Nephron (organoid): ENCODE data around the gene PCGF3.

ENCODE experiments used
- H3K27ac Mint-ChIP-seq, 3 experiments: 2 replicates each; pipeline ENCODE4 v1.8.0; 2020; ENCODE audit warnings: mixed read lengths in 3 of 3, mild to moderate bottlenecking in 2 of 3, moderate library complexity in 1 of 3
- H3K27me3 Mint-ChIP-seq: 2 replicates; pipeline ENCODE4 v1.8.0; 2021; ENCODE audit warnings: low read depth, mild to moderate bottlenecking, moderate library complexity, mixed read lengths
- H3K36me3 Mint-ChIP-seq: 2 replicates; pipeline ENCODE4 v1.8.0; 2020; ENCODE audit warnings: low read depth, mixed read lengths
- H3K4me1 Mint-ChIP-seq: 2 replicates; pipeline ENCODE4 v1.8.0; 2020; ENCODE audit warnings: mixed read lengths
- H3K4me3 Mint-ChIP-seq, 3 experiments: 2 replicates each; pipeline ENCODE4 v1.8.0; 2020; ENCODE audit warnings: mild to moderate bottlenecking in 3 of 3, mixed read lengths in 3 of 3, moderate library complexity in 2 of 3
- H3K9me3 Mint-ChIP-seq: 2 replicates; pipeline ENCODE4 v1.8.0; 2020; ENCODE audit warnings: mixed read lengths
- CTCF ChIP-seq, 3 experiments: fragments of 200-600 bp; sonication (generic); IDR thresholded peaks; one replicate each; pipeline ENCODE4 v1.5.0; 2021; ENCODE audit warnings: antibody characterized with exemption in 3 of 3; ENCODE audit not compliant: unreplicated experiment in 3 of 3

PCGF3 gene

GRCh38 chr4:788006-788635 lies 82.5 kb downstream of the PCGF3 start:
- Mint-ChIP-seq H3K9me3 (no peaks in the 10 kb centered on the region), H3K4me1 (peaks cover 12% of the 10 kb centered on the region), H3K27ac (no peak overlapping the region), H3K4me3 (no peak overlapping the region), H3K36me3 (no peaks in the 10 kb centered on the region), H3K27me3 (peaks cover 49% of the 10 kb centered on the region)
- no peak for TF ChIP-seq CTCF (IDR thresholded peaks at IDR 0.05; ENCODE audit: unreplicated experiment in 3 of 3)

- Mint-ChIP-seq H3K9me3 (no peaks in the 10 kb centered on the region), H3K27me3 (peaks cover 56% of the 10 kb centered on the region), H3K4me3 (no peak overlapping the region), H3K36me3 (no peaks in the 10 kb centered on the region), H3K27ac (no peak overlapping the region), H3K4me1 (peaks cover 12% of the 10 kb centered on the region)
- no peak for TF ChIP-seq CTCF (IDR thresholded peaks at IDR 0.05; ENCODE audit: unreplicated experiment in 3 of 3)
These were observed 83.1 kb downstream of the PCGF3 start for GRCh38 chr4:788636-789297.

GRCh38 chr4:789571-790465 lies 84.2 kb downstream of the PCGF3 start:
- no peak overlapping the region for H3K4me3 Mint-ChIP-seq
- H3K27ac Mint-ChIP-seq, result no peak overlapping the region
- H3K4me1 Mint-ChIP-seq, result peaks cover 19% of the 10 kb centered on the region
- no peaks in the 10 kb centered on the region for H3K9me3 Mint-ChIP-seq
- no peaks in the 10 kb centered on the region for H3K36me3 Mint-ChIP-seq
- no peak for TF ChIP-seq CTCF (IDR thresholded peaks at IDR 0.05; ENCODE audit: unreplicated experiment in 3 of 3)
- H3K27me3 Mint-ChIP-seq, result peaks cover 56% of the 10 kb centered on the region

GRCh38 chr4:790466-790820 lies 84.8 kb downstream of the PCGF3 start:
- peaks cover 54% of the 10 kb centered on the region for H3K27me3 Mint-ChIP-seq
- no peaks in the 10 kb centered on the region for H3K9me3 Mint-ChIP-seq
- no peak overlapping the region for H3K27ac Mint-ChIP-seq
- no peaks in the 10 kb centered on the region for H3K36me3 Mint-ChIP-seq
- peaks cover 20% of the 10 kb centered on the region for H3K4me1 Mint-ChIP-seq
- no peak for TF ChIP-seq CTCF (IDR thresholded peaks at IDR 0.05; ENCODE audit: unreplicated experiment in 3 of 3)
- H3K4me3 Mint-ChIP-seq, result peak overlapping the region; percentile 5 to 28 (median 20)

GRCh38 chr4:791252-791897 lies 85.7 kb downstream of the PCGF3 start:
- no peak overlapping the region for H3K27ac Mint-ChIP-seq
- no peaks in the 10 kb centered on the region for H3K36me3 Mint-ChIP-seq
- no peak overlapping the region for H3K4me3 Mint-ChIP-seq
- H3K27me3 Mint-ChIP-seq, result peaks cover 57% of the 10 kb centered on the region
- TF ChIP-seq CTCF (IDR thresholded peaks at IDR 0.05; ENCODE audit: unreplicated experiment in 3 of 3), result no peak
- H3K4me1 Mint-ChIP-seq, result peaks cover 20% of the 10 kb centered on the region
- no peaks in the 10 kb centered on the region for H3K9me3 Mint-ChIP-seq
